ENCODE measurements around the gene BFAR. TPM values are rescaled to one million over a fixed set of nuclear protein-coding genes. Genes with fewer than 3 reads are reported as not detected.

BFAR gene
- total and polyA plus RNA-seq, 2 donors (not counting 1 experiment from before 2014, with no cell fraction given): 78.4 to 85.6 TPM

GRCh38 chr16:14649816-14650215, 17.1 kb downstream of the BFAR start:
- Histone ChIP-seq H3K79me2 (ENCODE audit: control insufficient read depth, insufficient read depth, low read length) (no peaks in the 10 kb centered on the region), H3K36me3 (ENCODE audit: control insufficient read depth, insufficient read depth, low read length) (peaks cover 10% of the 10 kb centered on the region), H2AFZ (ENCODE audit: low read length) (no peak overlapping the region), H3K9ac (ENCODE audit: insufficient read depth, low read length) (no peak overlapping the region), H3K27me3 (ENCODE audit: control insufficient read depth, insufficient read depth, low read length) (no peaks in the 10 kb centered on the region), H3K4me2 (ENCODE audit: extremely low read depth, insufficient read depth, low read length) (no peak overlapping the region), H3K27ac (ENCODE audit: insufficient read depth, low read length) (no peak overlapping the region), H4K20me1 (ENCODE audit: control insufficient read depth, extremely low read depth, insufficient read depth, low read length) (no peaks in the 10 kb centered on the region), H3K4me3 (replicated peaks in 1 of 4; ENCODE audit: control extremely low read depth in 1 of 4, insufficient read depth in 1 of 4, low read depth in 3 of 4, low read length in 4 of 4) (no peak overlapping the region), H3K9me3 (ENCODE audit: control insufficient read depth, insufficient read depth, low read depth, low read length) (no peaks in the 10 kb centered on the region), H3K4me1 (ENCODE audit: control insufficient read depth, extremely low read depth, insufficient read depth, low read length) (no peaks in the 10 kb centered on the region)
- DNase-seq (ENCODE audit: low read depth in 2 of 2): no peak
- TF ChIP-seq CTCF (conservative IDR thresholded peaks at IDR 0.05 in 1 of 2, IDR thresholded peaks at IDR 0.05 in 1 of 2; ENCODE audit: low read depth in 1 of 2, low read length in 2 of 2) (no peak), EZH2 (IDR thresholded peaks at IDR 0.05; ENCODE audit: low read length, missing control alignments) (no peak)

GRCh38 chr16:14650629-14651028, 17.9 kb downstream of the BFAR start:
- Histone ChIP-seq H3K4me3 (replicated peaks in 1 of 4; ENCODE audit: control extremely low read depth in 1 of 4, insufficient read depth in 1 of 4, low read depth in 3 of 4, low read length in 4 of 4) (no peak overlapping the region), H4K20me1 (ENCODE audit: control insufficient read depth, extremely low read depth, insufficient read depth, low read length) (no peaks in the 10 kb centered on the region), H3K27ac (ENCODE audit: insufficient read depth, low read length) (no peak overlapping the region), H3K9ac (ENCODE audit: insufficient read depth, low read length) (no peak overlapping the region), H3K27me3 (ENCODE audit: control insufficient read depth, insufficient read depth, low read length) (no peaks in the 10 kb centered on the region), H3K36me3 (ENCODE audit: control insufficient read depth, insufficient read depth, low read length) (peaks cover 13% of the 10 kb centered on the region), H2AFZ (ENCODE audit: low read length) (no peak overlapping the region), H3K4me2 (ENCODE audit: extremely low read depth, insufficient read depth, low read length) (no peak overlapping the region), H3K4me1 (ENCODE audit: control insufficient read depth, extremely low read depth, insufficient read depth, low read length) (no peaks in the 10 kb centered on the region), H3K79me2 (ENCODE audit: control insufficient read depth, insufficient read depth, low read length) (no peaks in the 10 kb centered on the region), H3K9me3 (ENCODE audit: control insufficient read depth, insufficient read depth, low read depth, low read length) (no peaks in the 10 kb centered on the region)
- DNase-seq (ENCODE audit: low read depth in 2 of 2): no peak
- TF ChIP-seq EZH2 (IDR thresholded peaks at IDR 0.05; ENCODE audit: low read length, missing control alignments): no peak
- no peak for TF ChIP-seq CTCF (conservative IDR thresholded peaks at IDR 0.05 in 1 of 2, IDR thresholded peaks at IDR 0.05 in 1 of 2; ENCODE audit: low read depth in 1 of 2, low read length in 2 of 2)

- DNase-seq (ENCODE audit: low read depth in 2 of 2): no peak
- Histone ChIP-seq H4K20me1 (ENCODE audit: control insufficient read depth, extremely low read depth, insufficient read depth, low read length) (no peaks in the 10 kb centered on the region), H3K9me3 (ENCODE audit: control insufficient read depth, insufficient read depth, low read depth, low read length) (no peaks in the 10 kb centered on the region), H3K4me3 (replicated peaks in 1 of 4; ENCODE audit: control extremely low read depth in 1 of 4, insufficient read depth in 1 of 4, low read depth in 3 of 4, low read length in 4 of 4) (no peak overlapping the region), H3K27me3 (ENCODE audit: control insufficient read depth, insufficient read depth, low read length) (no peaks in the 10 kb centered on the region), H3K79me2 (ENCODE audit: control insufficient read depth, insufficient read depth, low read length) (no peaks in the 10 kb centered on the region), H3K4me2 (ENCODE audit: extremely low read depth, insufficient read depth, low read length) (no peak overlapping the region), H3K36me3 (ENCODE audit: control insufficient read depth, insufficient read depth, low read length) (peaks cover 16% of the 10 kb centered on the region), H3K9ac (ENCODE audit: insufficient read depth, low read length) (no peak overlapping the region), H2AFZ (ENCODE audit: low read length) (no peak overlapping the region), H3K4me1 (ENCODE audit: control insufficient read depth, extremely low read depth, insufficient read depth, low read length) (no peaks in the 10 kb centered on the region), H3K27ac (ENCODE audit: insufficient read depth, low read length) (no peak overlapping the region)
- TF ChIP-seq EZH2 (IDR thresholded peaks at IDR 0.05; ENCODE audit: low read length, missing control alignments) (no peak), CTCF (conservative IDR thresholded peaks at IDR 0.05 in 1 of 2, IDR thresholded peaks at IDR 0.05 in 1 of 2; ENCODE audit: low read depth in 1 of 2, low read length in 2 of 2) (no peak)
These were observed 20.0 kb downstream of the BFAR start for GRCh38 chr16:14652726-14653125.

Measured in fibroblast of lung (primary cell).